DMS79 (cell line): ENCODE data around the gene USP49.

Experiments
- DNase-seq: peaks from one replicate; lab custom pipeline; 2025; lab: John Stamatoyannopoulos, UW

The USP49 gene

DNA sequence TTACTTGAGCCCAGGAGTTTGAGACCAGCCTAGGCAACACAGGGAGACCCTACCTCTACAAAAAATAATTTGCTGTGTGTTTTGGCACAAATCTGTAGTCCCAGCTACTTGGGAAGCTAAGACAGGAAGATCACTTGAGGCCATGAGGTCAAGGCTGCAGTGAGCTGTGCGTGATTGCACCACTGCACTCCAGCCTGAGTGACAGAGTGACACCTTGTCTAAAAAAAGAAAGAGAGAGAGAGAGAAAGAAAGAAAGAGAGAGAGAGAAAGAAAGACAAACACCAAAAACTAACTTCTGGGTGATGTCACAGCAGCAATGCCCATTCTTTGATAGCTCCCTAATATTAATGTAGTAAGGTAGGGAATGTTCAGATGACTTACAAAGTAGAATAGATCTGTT lies 20.4 kb downstream of the USP49 start:
- no peak for DNase-seq

DNA sequence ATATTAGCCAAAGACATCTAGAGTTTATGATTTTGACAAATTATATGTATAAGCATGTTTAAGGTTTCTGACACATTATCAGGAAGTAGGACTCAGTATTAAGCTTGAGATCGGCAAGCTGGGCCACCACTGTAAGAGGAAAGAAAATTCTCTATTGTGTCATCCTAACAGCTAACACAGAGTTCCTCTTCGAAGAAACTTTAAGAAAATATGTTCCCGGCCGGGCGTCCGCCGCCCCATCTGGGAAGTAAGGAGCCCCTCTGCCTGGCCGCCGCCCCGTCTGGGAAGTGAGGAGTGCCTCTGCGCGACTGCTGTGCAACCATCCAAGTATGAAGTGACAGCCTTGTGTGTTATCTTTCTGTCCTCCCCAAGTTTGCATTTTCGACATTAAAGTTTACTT lies 23.0 kb downstream of the USP49 start:
- DNase-seq: no peak

DNA sequence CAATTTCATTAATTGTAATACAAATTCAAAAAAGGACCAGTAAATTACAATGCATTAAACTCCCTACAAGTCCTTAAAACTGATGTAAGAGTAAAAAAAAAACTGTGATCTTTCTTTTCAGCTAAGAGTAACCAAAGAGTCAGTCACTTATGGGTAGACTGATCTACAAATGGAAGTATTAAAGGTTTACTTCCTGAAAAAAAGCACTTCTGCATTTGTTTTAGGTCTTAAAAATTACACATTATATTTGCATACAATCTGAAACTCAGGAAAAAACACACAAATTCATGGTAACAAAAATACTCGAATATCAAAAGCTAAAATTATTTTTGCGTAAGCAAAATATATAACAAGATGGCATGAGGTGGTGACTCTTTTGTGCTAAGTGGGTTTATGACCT lies 23.5 kb downstream of the USP49 start:
- no peak for DNase-seq

- DNase-seq: no peak
Measured at GRCh38 chr6:41859356-41859755, 35.8 kb downstream of the USP49 start.

GRCh38 chr6:41858703-41859102 lies 36.5 kb downstream of the USP49 start:
- no peak for DNase-seq

DNA sequence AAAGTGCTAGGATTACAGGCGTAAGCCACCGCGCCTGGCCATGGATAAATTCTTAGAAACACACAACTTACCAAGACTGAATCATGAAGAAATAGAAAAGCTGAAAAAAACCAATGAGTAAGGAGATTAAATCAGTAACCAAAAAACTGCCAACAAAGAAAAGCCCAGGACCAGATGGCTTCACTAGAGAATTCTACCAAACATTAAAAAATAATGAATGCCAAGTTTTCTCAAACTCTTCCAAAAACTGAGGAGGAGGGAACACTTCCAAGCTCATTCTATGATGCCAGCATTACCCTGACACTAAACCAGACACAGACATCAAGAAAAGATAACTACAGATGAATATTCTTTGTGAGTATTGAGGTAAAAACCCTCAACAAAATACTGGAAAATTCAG lies 44.3 kb downstream of the USP49 start:
- no peak for DNase-seq

GRCh38 chr6:41846666-41847237 lies 48.4 kb downstream of the USP49 start:
- no peak for DNase-seq

DNA sequence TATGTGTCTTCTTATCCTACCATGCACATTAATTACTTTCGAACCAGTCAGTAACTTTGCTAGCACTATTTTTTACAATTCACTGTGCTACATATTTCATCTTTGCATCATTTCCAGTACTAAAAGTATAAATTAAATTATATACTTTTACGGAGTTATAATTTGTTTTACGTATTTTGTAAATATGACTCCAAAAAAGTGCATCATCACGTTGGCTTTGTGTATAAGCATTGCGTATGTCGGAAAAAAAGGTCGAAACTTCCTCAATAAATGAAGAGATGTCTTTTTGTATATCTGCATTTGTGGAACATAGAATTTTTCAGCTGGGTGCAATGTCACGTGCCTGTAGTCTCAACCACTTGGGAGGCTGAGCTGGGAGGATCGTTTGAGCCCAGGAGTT lies 52.0 kb downstream of the USP49 start:
- DNase-seq: no peak

GRCh38 chr6:41840326-41840725 lies 54.8 kb downstream of the USP49 start:
- no peak for DNase-seq

GRCh38 chr6:41836660-41837052 lies 58.5 kb downstream of the USP49 start:
- DNase-seq: no peak

DNA sequence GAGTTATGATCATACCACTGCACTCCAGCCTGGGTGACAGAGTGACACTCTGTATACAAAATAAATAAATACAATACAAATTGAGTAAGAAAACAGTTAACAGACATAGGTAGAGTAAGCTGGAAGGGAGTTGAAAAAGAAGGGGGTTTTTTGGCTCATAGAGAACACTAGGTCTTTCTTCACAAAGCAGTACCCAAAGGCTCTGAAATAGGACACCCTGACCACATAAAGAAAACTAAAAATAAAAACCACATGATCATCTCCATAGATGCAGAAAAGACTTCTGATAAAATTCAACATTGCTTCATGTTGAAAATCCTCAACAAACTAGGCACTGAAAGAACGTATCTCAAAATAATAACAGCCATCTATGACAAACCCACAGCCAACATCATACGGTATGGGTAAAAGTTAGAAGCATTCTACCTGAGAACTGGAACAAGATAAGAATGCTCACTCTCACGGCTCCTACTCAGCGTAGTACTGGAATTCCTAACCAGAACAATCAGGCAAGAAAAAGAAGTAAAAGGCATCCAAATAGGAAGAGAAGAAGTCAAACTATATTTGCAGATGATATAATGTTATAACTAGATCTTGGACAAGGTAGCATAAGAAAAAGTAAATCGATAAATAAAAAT lies 59.0 kb downstream of the USP49 start:
- DNase-seq: no peak

DNA sequence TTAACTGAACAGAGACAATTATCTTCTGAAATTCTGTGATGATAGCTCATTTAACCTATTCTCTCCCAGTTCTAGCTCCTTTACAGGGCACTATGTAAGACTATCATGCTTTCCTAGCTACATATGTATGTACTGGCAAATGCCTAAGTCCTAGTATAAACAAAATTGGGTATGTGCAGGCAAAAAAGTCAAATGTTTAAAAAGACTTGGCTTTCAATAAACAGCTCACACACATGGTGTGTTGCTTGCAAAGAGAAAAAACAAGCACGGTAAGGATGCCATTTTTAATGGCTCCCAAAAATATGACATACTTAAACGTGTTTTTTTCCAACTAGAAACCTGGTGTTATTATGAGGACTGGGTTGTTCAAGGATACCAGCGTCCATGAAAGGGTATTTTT lies 62.9 kb downstream of the USP49 start:
- DNase-seq: no peak

DNA sequence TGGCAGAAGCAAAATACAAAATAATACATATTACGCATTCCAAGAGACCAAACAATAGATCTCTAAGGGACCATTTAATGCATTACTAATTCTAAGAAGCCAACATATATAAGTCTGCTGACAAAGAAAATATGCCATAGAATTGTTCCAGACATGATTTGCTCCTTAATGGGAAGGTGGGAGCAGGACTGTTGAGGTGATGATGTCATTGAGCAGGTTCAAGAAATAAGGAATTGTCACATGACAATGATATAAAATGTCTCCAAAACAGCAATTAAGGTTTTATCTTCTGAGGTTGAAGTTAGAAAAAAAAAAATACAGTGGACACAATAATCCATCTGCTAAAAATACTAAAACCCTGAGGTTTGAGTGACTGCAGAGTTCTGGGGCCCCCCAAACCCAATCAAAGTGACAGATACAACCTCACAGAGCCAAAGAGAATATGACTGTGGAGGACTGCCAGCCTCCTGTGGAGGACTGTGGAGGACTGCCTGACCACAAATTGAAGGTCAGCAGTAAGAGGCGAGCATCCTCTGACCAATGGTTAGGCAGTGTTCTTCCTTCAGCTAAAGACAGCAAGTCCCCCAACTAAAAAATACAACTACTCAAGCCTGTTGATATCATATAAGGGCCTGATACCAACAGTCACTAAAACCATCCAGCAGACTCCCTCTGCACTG lies 68.7 kb downstream of the USP49 start:
- DNase-seq: no peak

DNA sequence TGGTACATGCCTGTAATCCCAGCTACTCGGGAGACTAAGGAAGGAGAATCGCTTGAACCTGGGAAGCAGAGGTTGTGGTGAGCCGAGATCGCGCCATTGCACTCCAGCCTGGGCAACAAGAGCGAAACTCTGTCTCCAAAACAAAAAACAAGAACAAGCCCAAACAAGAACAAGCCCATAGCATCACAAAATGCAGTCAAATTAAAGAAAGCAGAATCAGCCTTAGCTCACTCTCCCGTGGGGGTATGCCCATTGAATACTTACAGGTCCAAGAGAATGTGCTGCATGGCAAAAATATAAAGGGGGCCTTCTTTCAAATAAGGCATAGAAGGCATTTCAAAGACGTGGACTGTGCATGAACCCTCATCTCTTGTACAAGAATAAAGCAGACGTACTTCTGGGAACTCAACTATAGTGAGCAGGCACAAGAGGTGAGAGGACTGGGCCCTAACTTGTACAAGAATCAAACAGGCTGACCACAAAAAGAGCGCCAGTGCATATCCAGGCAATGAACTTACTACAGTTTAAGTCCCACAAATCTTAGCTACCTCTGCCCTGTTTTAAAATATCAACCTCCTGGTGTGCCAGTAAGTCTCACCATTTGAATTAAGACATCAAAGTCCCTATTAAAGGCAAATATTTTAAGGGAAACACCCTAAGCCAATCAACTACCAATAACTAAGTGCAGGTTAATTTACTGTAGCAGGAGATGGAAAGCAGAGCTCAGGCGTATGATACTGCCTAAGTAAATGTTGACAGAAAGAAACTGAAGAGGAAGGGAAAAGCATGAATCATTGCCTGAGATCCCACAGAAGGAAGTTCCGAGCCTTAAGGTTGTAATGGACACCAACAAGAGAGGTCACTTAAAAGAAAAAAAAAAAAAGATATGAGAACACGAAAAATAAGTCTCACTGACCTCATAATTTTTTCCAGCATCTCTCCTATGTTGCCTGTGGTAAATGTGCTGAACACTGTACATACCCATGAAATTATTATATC lies 70.3 kb downstream of the USP49 start:
- DNase-seq: no peak

DNA sequence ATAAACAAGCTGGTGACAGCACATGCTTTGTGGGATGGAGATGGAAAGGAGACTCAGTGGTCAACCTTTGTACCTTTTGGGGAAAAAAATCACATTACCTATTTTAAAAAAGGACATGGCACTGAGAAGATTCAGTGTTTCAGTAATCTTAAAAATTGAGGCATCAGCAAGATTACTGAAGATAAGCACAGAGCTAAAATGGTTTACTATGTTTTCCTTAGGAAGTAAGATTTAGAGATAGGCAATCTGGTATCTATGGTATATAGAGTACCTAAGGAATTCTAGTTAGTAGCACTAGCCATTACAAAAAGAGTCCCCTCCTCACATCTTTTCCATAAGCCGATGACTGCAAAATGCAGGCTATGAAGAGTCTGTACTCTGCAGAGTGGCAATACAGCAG lies 72.0 kb downstream of the USP49 start:
- DNase-seq: no peak

GRCh38 chr6:41822021-41822420 lies 73.2 kb downstream of the USP49 start:
- DNase-seq: no peak

GRCh38 chr6:41821266-41821665 lies 73.9 kb downstream of the USP49 start:
- no peak for DNase-seq

DNA sequence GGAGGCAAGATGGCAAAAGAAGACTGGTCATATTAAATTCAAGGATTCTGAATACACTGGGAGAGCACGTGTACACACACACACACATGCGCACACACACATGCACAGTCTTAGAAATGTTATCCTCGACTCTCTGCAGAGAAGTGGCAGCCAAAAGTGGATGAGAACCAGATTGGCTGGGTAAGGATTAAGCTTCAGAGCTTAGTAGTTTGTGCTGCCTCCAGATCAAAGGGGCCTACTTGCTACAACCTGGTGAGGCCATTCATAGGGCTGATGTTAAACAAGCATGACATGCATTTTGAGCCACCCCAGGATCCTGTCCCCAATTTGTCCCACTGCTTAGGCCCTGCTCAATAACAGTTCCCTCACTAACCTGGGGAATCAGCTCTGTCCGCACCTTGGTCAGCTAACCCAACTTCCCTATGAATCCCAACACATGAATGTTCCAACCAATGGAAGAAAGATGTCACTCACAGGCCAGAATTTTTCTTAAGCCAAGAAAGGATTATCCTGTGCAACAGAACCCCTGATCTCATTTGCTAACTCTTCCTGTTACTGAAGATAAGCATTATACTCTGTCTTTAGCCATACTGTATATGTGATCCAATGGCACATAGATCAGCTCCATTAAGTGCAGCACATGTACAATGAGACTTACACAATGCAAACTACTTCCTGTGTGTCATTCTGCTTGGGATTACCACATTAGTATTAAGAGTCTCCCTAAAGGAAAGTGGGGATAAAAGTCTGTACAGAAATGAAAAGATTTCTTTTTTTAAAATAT lies 76.7 kb downstream of the USP49 start:
- DNase-seq: no peak

DNA sequence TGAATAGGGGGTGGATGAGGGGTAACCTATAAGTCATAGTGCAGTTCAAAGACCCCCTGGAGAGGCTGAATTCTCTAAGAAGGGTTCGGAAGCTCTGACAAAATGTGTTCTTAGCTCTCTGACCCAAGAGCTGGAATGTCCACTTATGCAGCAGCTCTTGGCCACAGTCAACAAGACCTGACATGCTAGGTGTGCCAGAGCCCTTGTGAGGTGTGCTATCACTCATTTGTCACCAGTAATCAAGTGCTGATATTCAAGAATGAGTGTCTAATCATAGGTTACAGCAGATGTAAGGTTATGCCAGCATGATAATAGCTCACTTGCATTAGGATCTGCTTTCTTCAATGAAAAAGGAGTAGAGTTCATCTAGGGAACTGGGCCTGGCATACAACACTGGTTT lies 79.6 kb downstream of the USP49 start:
- DNase-seq: no peak

DNA sequence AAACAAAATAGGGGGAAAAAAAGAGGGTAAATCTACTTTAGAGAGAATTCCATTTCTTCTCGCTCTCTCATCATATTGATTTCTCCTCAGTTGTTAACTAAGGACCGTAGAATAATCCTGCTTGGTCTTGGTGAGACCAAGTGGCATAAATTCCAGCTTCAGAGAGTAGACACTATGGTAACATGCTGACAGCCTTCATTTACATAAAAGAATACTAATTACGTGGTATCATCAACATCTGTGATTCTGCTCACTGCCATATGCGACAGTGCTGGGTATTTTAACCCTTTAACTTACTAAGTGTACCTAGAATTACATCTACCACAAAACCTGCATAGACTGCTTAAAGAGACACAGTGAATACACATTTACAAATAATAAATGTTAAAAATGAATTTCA lies 80.5 kb downstream of the USP49 start:
- no peak for DNase-seq

DNA sequence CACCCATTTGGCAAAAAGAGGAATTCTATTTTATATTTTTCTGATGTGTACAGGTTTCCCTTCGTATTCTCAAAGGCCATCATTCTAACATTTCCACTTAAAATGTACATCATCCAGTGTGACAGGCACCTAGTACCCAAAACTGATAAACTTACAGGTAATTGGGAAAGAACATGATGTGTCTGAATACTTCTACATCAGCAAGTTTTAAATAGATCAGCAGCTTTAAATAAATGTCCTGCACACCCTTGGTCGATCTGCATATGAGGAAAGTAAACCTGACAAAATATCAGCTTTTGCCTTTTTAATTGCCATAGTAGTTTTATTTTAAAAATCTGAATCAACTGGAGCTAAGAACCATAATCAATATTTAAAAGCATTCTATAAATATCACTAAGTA lies 81.2 kb downstream of the USP49 start:
- no peak for DNase-seq

DNA sequence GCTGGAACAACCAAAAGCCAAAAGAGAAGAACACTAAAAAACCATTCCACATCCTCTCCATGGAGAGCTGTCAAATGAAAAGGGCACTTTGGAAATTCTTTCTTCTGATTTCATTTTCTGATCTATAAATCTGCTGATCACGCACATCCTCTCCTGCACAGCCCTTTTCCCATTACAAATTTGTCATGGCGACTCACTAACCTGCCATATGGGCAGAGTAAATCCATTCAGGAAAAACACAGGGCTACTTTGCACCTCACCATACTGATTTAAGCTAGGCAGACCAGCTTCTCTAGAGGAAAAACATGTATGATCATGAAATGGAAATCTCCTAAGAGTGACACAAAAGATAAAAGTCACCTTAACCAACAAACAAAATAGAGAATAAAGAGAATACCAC lies 81.7 kb downstream of the USP49 start:
- DNase-seq: no peak
